GM18858 (cell line): ENCODE results near the gene NGFR.
"Not testable (repeated sequence)": the region's sequence is repeated elsewhere in the genome, so short reads cannot be mapped to it uniquely, and the experiment has no call there.

Experiments used
- ATAC-seq: cut with Tn5 transposase; IDR thresholded peaks from one replicate; pipeline ENCODE4 v1.9.1; 2021; ENCODE audit not compliant: unreplicated experiment

NGFR gene

GRCh38 chr17:49545007-49545660 is 50.0 kb downstream of the NGFR start:
- no peak for ATAC-seq

- no peak for ATAC-seq
Measured at GRCh38 chr17:49545806-49546545, 50.9 kb downstream of the NGFR start.

- no peak for ATAC-seq
Measured at GRCh38 chr17:49546546-49547535, 51.7 kb downstream of the NGFR start.

GRCh38 chr17:49547566-49547965 is 52.5 kb downstream of the NGFR start:
- ATAC-seq: no peak

- ATAC-seq: no peak
Measured at GRCh38 chr17:49548051-49548505, 53.0 kb downstream of the NGFR start.

- no peak for ATAC-seq
Measured at GRCh38 chr17:49548506-49549310, 53.6 kb downstream of the NGFR start.

GRCh38 chr17:49549311-49549605 is 54.2 kb downstream of the NGFR start:
- ATAC-seq: no peak

- no peak for ATAC-seq
Measured at GRCh38 chr17:49549691-49550678, 54.9 kb downstream of the NGFR start.

GRCh38 chr17:49550764-49551163 is 55.7 kb downstream of the NGFR start:
- not testable (repeated sequence) for ATAC-seq

GRCh38 chr17:49551221-49552069 is 56.4 kb downstream of the NGFR start:
- ATAC-seq: no peak

GRCh38 chr17:49552070-49552751 is 57.1 kb downstream of the NGFR start:
- ATAC-seq: no peak

- no peak for ATAC-seq
Measured at GRCh38 chr17:49553676-49554335, 58.7 kb downstream of the NGFR start.

GRCh38 chr17:49554694-49555494 is 59.8 kb downstream of the NGFR start:
- no peak for ATAC-seq

GRCh38 chr17:49555495-49556222 is 60.6 kb downstream of the NGFR start:
- ATAC-seq: no peak

GRCh38 chr17:49556223-49556943 is 61.3 kb downstream of the NGFR start:
- no peak for ATAC-seq
